Stomach smooth muscle (tissue), 2 donors: ENCODE measurements around the gene SIGLEC9.
A peak's percentile ranks its signal among the peaks of the same experiment; 100 is the strongest.

Source experiments
- H3K27ac ChIP-seq: one replicate; pipeline ENCODE4 v1.7.0; 2013; ENCODE audit warnings: mild to moderate bottlenecking, low read length, inconsistent platforms
- H3K27me3 ChIP-seq, 2 donors: one replicate each; pipeline ENCODE4 v1.7.0; 2013; ENCODE audit warnings: low read length in 2 of 2; ENCODE audit not compliant: insufficient read depth in 2 of 2, control insufficient read depth in 1 of 2
- H3K36me3 ChIP-seq, 2 donors: one replicate each; pipeline ENCODE4 v1.7.0; 2013; ENCODE audit warnings: low read length in 2 of 2; ENCODE audit not compliant: control insufficient read depth in 2 of 2, insufficient read depth in 2 of 2
- H3K4me1 ChIP-seq: one replicate; pipeline ENCODE4 v1.7.0; 2013; ENCODE audit warnings: low read length; ENCODE audit not compliant: control insufficient read depth, insufficient read depth
- H3K4me3 ChIP-seq, 2 donors: one replicate each; pipeline ENCODE4 v1.7.0; 2013; ENCODE audit warnings: low read length in 2 of 2
- H3K9ac ChIP-seq, 2 donors: one replicate each; pipeline ENCODE4 v1.7.0; 2013; ENCODE audit warnings: low read length in 2 of 2, mild to moderate bottlenecking in 1 of 2
- H3K9me3 ChIP-seq, 2 donors: one replicate each; pipeline ENCODE4 v1.7.0; 2013; ENCODE audit warnings: low read length in 2 of 2; ENCODE audit not compliant: control insufficient read depth in 2 of 2
- donor health status: healthy.
- donor health status: Pancreatic carcinoma.

The SIGLEC9 gene

GRCh38 chr19:51097166-51097738 is 27.5 kb upstream of the SIGLEC9 start:
- H3K27ac ChIP-seq = no peak overlapping the region
- peaks cover 1 to 7% of the 10 kb centered on the region in 2 donors for H3K36me3 ChIP-seq
- peaks cover 8% of the 10 kb centered on the region for H3K4me1 ChIP-seq
- H3K27me3 ChIP-seq = no peaks in the 10 kb centered on the region
- H3K9ac ChIP-seq = no peak overlapping the region
- no peak overlapping the region for H3K4me3 ChIP-seq
- H3K9me3 ChIP-seq = no peaks in the 10 kb centered on the region

GRCh38 chr19:51097796-51098195 is 26.9 kb upstream of the SIGLEC9 start:
- Histone ChIP-seq H3K27me3 (no peaks in the 10 kb centered on the region), H3K4me1 (peaks cover 8% of the 10 kb centered on the region), H3K36me3 (peaks cover 7 to 11% of the 10 kb centered on the region in 2 donors), H3K27ac (no peak overlapping the region), H3K9me3 (no peaks in the 10 kb centered on the region), H3K9ac (no peak overlapping the region), H3K4me3 (no peak overlapping the region)

- Histone ChIP-seq H3K27ac (peak overlapping the region; percentile 24), H3K4me1 (peaks cover 8% of the 10 kb centered on the region), H3K27me3 (no peaks in the 10 kb centered on the region), H3K4me3 (peak overlapping the region in 1 of 2 donors; percentile 62), H3K9me3 (no peaks in the 10 kb centered on the region), H3K36me3 (peaks cover 10 to 11% of the 10 kb centered on the region in 2 donors), H3K9ac (peak overlapping the region; percentile 15 to 42)
Measured at GRCh38 chr19:51098365-51099046, 26.2 kb upstream of the SIGLEC9 start.

- Histone ChIP-seq H3K9me3 (no peaks in the 10 kb centered on the region), H3K36me3 (peaks cover 10 to 11% of the 10 kb centered on the region in 2 donors), H3K9ac (peak overlapping the region; percentile 15 to 47), H3K27ac (peak overlapping the region; percentile 24), H3K27me3 (no peaks in the 10 kb centered on the region), H3K4me1 (peaks cover 11% of the 10 kb centered on the region), H3K4me3 (peak overlapping the region in 1 of 2 donors; percentile 60)
Measured at GRCh38 chr19:51099047-51099382, 25.7 kb upstream of the SIGLEC9 start.

GRCh38 chr19:51100601-51101000 is 24.1 kb upstream of the SIGLEC9 start:
- Histone ChIP-seq H3K27ac (no peak overlapping the region), H3K9me3 (no peaks in the 10 kb centered on the region), H3K27me3 (no peaks in the 10 kb centered on the region), H3K4me3 (no peak overlapping the region), H3K4me1 (peaks cover 11% of the 10 kb centered on the region), H3K36me3 (peaks cover 10 to 11% of the 10 kb centered on the region in 2 donors), H3K9ac (no peak overlapping the region)

- H3K4me1 ChIP-seq = peaks cover 11% of the 10 kb centered on the region
- peaks cover 10 to 11% of the 10 kb centered on the region in 2 donors for H3K36me3 ChIP-seq
- no peak overlapping the region for H3K27ac ChIP-seq
Measured at GRCh38 chr19:51101171-51101865, 23.4 kb upstream of the SIGLEC9 start.

GRCh38 chr19:51102991-51103390 is 21.7 kb upstream of the SIGLEC9 start:
- Histone ChIP-seq H3K9me3 (no peaks in the 10 kb centered on the region), H3K4me1 (peaks cover 20% of the 10 kb centered on the region), H3K9ac (no peak overlapping the region), H3K27ac (no peak overlapping the region), H3K36me3 (peaks cover 10 to 11% of the 10 kb centered on the region in 2 donors), H3K27me3 (no peaks in the 10 kb centered on the region), H3K4me3 (no peak overlapping the region)

More at GRCh38 chr19:51101171-51101865, 23.4 kb upstream of the SIGLEC9 start:
- no peak overlapping the region for H3K9ac ChIP-seq
- no peaks in the 10 kb centered on the region for H3K9me3 ChIP-seq
- no peak overlapping the region for H3K4me3 ChIP-seq
- H3K27me3 ChIP-seq = no peaks in the 10 kb centered on the region

GRCh38 chr19:51103926-51104341 is 20.8 kb upstream of the SIGLEC9 start:
- Histone ChIP-seq H3K4me1 (peaks cover 22% of the 10 kb centered on the region), H3K27ac (no peak overlapping the region), H3K4me3 (no peak overlapping the region), H3K36me3 (peaks cover 10 to 11% of the 10 kb centered on the region in 2 donors), H3K9ac (no peak overlapping the region), H3K9me3 (no peaks in the 10 kb centered on the region), H3K27me3 (no peaks in the 10 kb centered on the region)

- H3K9ac ChIP-seq = peak overlapping the region; percentile 81
- peaks cover 2 to 6% of the 10 kb centered on the region in 2 donors for H3K36me3 ChIP-seq
- peaks cover 21% of the 10 kb centered on the region for H3K4me1 ChIP-seq
- H3K9me3 ChIP-seq = no peaks in the 10 kb centered on the region
- H3K27ac ChIP-seq = no peak overlapping the region
- H3K4me3 ChIP-seq = peak overlapping the region; percentile 93 to 96
- no peaks in the 10 kb centered on the region for H3K27me3 ChIP-seq
Measured at GRCh38 chr19:51107406-51108065, 17.2 kb upstream of the SIGLEC9 start.

GRCh38 chr19:51108066-51108804 is 16.5 kb upstream of the SIGLEC9 start, which contains the start of gene CTU1:
CTU1 (minus strand) TSS chr19:51108409; CDS start chr19:51104569, 3,840 bp downstream.
- Histone ChIP-seq H3K36me3 (no peaks in the 10 kb centered on the region), H3K9me3 (no peaks in the 10 kb centered on the region), H3K4me3 (peak within 1 kb of the TSS; percentile 93 to 96), H3K27ac (peak within 1 kb of the TSS; percentile 58), H3K27me3 (no peaks in the 10 kb centered on the region), H3K9ac (peak within 1 kb of the TSS; percentile 81), H3K4me1 (peaks cover 21% of the 10 kb centered on the region)
